ENCODE results near the gene NUDT4. TPM values are rescaled to one million over a fixed set of nuclear protein-coding genes. Genes with fewer than 3 reads are reported as not detected.

NUDT4 gene
- total and polyA plus RNA-seq, 2 of the 13 experiments (the other 11 are each of a cell fraction or from before 2014, with no cell fraction given), result 37.3 to 70.1 TPM

DNA sequence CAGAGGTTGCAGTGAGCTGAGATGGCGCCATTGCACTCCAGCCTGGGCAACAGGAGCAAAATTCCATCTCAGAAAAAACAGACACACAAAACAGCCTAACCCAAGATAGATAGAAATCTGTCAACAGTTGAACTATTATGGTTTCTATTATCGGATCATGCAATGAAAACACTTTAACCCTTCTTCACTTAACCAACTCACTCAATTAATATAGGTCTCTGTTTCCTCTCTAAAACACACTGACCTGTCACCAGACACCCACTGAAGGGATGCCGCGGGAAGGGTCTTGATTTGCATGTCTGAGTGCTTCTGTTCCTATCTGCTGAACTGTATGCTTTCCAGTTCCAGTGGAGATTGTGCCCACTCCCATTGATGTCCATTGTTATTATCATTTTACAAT is 38.0 kb upstream of the NUDT4 start:
- BruUV-seq (replicated peaks), result no TSS peak

GRCh38 chr12:93341409-93342049 is 36.2 kb upstream of the NUDT4 start:
- Histone ChIP-seq H3K4me3 (replicated peaks in 1 of 3; ENCODE audit: insufficient read depth in 1 of 3, low read depth in 2 of 3, low read length in 3 of 3) (no peak overlapping the region), H4K20me1 (ENCODE audit: insufficient read depth, low read length) (no peaks in the 10 kb centered on the region), H3K79me2 (ENCODE audit: insufficient read depth, low read length) (no peaks in the 10 kb centered on the region), H3K9ac (ENCODE audit: insufficient read depth, low read depth, low read length) (no peak overlapping the region), H3K27ac (ENCODE audit: extremely low read length, insufficient read depth, low read length) (no peak overlapping the region), H3K4me1 (ENCODE audit: insufficient read depth, low read length) (peaks cover 20% of the 10 kb centered on the region), H3K27me3 (ENCODE audit: control insufficient read depth in 1 of 2, insufficient read depth in 2 of 2, low read length in 2 of 2) (no peaks in the 10 kb centered on the region), H3K4me2 (ENCODE audit: low read depth, low read length) (no peak overlapping the region), H3K9me3 (ENCODE audit: low read length) (no peaks in the 10 kb centered on the region), H3K36me3 (replicated peaks in 1 of 2; ENCODE audit: control insufficient read depth in 1 of 2, insufficient read depth in 2 of 2, low read length in 2 of 2) (no peaks in the 10 kb centered on the region), H2AFZ (ENCODE audit: low read length) (no peak overlapping the region)
- DNase-seq (ENCODE audit: low spot score) (no peak), FAIRE-seq (no peak), ATAC-seq (no peak)
- POLR2A ChIA-PET, result no interaction called here
- in situ Hi-C loops (cut with HindIII; ENCODE audit: extremely low pct_ligation_motif_present, low pct_unique_long_range_greater_than_20kb), result no loop called here
- peak; percentile 68; the same call in 1 of the 2 replicates for TF ChIP-seq CHD4 (IDR thresholded peaks at IDR 0.05; ENCODE audit: borderline replicate concordance, low read length)
- peak; percentile 78 for TF ChIP-seq ZNF629 (CRISPR knock-in tag; conservative IDR thresholded peaks at IDR 0.05)
- TF ChIP-seq, protein P1, sequence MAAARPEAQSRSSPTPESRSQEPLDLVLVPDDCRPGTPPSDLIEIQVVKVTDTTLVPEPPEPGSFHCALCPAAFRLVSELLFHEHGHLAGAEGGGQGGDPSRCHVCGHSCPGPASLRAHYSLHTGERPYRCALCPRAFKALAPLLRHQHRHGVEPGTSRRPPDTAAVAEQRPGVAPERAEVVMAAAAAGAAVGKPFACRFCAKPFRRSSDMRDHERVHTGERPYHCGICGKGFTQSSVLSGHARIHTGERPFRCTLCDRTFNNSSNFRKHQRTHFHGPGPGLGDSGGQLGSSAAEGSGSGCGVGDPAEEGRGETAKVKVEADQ (CRISPR knock-in tag; IDR thresholded peaks at IDR 0.05; ENCODE audit: borderline replicate concordance), result no peak
- intact Hi-C loops (cut with micrococcal nuclease; ENCODE audit: unreplicated experiment), result no loop called here
- no TSS peak for BruUV-seq (replicated peaks)
- WGBS (ENCODE audit: low lambda C conversion rate), result 41% methylated on average over 3 of the region's 3 CpGs
- CTCF ChIA-PET (ENCODE audit: low intra/inter-chr PET ratio, low total read pairs), result no interaction called here

More for the DNA sequence above, 38.0 kb upstream of the NUDT4 start:
- Histone ChIP-seq H3K36me3 (replicated peaks in 1 of 2; ENCODE audit: control insufficient read depth in 1 of 2, insufficient read depth in 2 of 2, low read length in 2 of 2) (no peaks in the 10 kb centered on the region), H3K27me3 (ENCODE audit: control insufficient read depth in 1 of 2, insufficient read depth in 2 of 2, low read length in 2 of 2) (no peaks in the 10 kb centered on the region), H3K4me2 (ENCODE audit: low read depth, low read length) (no peak overlapping the region), H4K20me1 (ENCODE audit: insufficient read depth, low read length) (no peaks in the 10 kb centered on the region), H3K9ac (ENCODE audit: insufficient read depth, low read depth, low read length) (no peak overlapping the region), H3K79me2 (ENCODE audit: insufficient read depth, low read length) (no peaks in the 10 kb centered on the region), H3K9me3 (ENCODE audit: low read length) (no peaks in the 10 kb centered on the region), H3K4me1 (ENCODE audit: insufficient read depth, low read length) (peaks cover 19% of the 10 kb centered on the region), H3K4me3 (replicated peaks in 1 of 3; ENCODE audit: insufficient read depth in 1 of 3, low read depth in 2 of 3, low read length in 3 of 3) (no peak overlapping the region), H3K27ac (ENCODE audit: extremely low read length, insufficient read depth, low read length) (no peak overlapping the region), H2AFZ (ENCODE audit: low read length) (no peak overlapping the region)
- ChIA-PET CTCF (ENCODE audit: low intra/inter-chr PET ratio, low total read pairs) (no interaction called here), POLR2A (no interaction called here)
- in situ Hi-C loops (cut with HindIII; ENCODE audit: extremely low pct_ligation_motif_present, low pct_unique_long_range_greater_than_20kb), result no loop called here
- 85% methylated on average over 4 of the region's 4 CpGs for WGBS (ENCODE audit: low lambda C conversion rate)
- no peak for TF ChIP-seq CENPX (CRISPR knock-in tag; IDR thresholded peaks at IDR 0.05)
- TF ChIP-seq ZNF691 (CRISPR knock-in tag; IDR thresholded peaks at IDR 0.05; ENCODE audit: borderline replicate concordance, low read depth), result no peak
- TF ChIP-seq TCF7L2 (IDR thresholded peaks at IDR 0.05; ENCODE audit: low read depth, low read length), result no peak
- TF ChIP-seq JUNB (CRISPR knock-in tag; IDR thresholded peaks at IDR 0.05; ENCODE audit: borderline replicate concordance), result no peak
- TF ChIP-seq BRCA1 (CRISPR knock-in tag; IDR thresholded peaks at IDR 0.05), result no peak
- no peak for TF ChIP-seq ZNF44 (CRISPR knock-in tag; IDR thresholded peaks at IDR 0.05)
- no peak for TF ChIP-seq ZNF34 (CRISPR knock-in tag; IDR thresholded peaks at IDR 0.05; ENCODE audit: borderline replicate concordance)
- no peak for TF ChIP-seq EHMT2 (IDR thresholded peaks at IDR 0.05; ENCODE audit: borderline replicate concordance, low read depth, low read length)
- no peak for TF ChIP-seq ZBTB3 (CRISPR knock-in tag; IDR thresholded peaks at IDR 0.05; ENCODE audit: borderline replicate concordance, low read depth)
- FAIRE-seq (no peak), ATAC-seq (no peak), DNase-seq (ENCODE audit: low spot score) (no peak)
- intact Hi-C loops (cut with micrococcal nuclease; ENCODE audit: unreplicated experiment), result no loop called here

Data from HepG2 (cell line).